Renal cortical epithelial cell (primary cell): Measurements from ENCODE around the gene SENP1. TPM values are rescaled to one million over a fixed set of nuclear protein-coding genes. Genes with fewer than 3 reads are reported as not detected.
A peak's percentile ranks its signal among the peaks of the same experiment; 100 is the strongest.

ENCODE experiments used
- DNase-seq: peaks from one replicate; pipeline ENCODE4 v3.0.0-alpha.2; 2011; ENCODE audit warnings: low read depth
- total RNA-seq: library from RNA; depleted of rRNA; stranded (reverse); fragments of >200 nt; gene quantifications from 2 replicates; pipeline ENCODE4 v1.2.3, GENCODE V29; 2014

Gene SENP1
- total RNA-seq, 1 donor from 2014 or later: 13.0 TPM

DNA sequence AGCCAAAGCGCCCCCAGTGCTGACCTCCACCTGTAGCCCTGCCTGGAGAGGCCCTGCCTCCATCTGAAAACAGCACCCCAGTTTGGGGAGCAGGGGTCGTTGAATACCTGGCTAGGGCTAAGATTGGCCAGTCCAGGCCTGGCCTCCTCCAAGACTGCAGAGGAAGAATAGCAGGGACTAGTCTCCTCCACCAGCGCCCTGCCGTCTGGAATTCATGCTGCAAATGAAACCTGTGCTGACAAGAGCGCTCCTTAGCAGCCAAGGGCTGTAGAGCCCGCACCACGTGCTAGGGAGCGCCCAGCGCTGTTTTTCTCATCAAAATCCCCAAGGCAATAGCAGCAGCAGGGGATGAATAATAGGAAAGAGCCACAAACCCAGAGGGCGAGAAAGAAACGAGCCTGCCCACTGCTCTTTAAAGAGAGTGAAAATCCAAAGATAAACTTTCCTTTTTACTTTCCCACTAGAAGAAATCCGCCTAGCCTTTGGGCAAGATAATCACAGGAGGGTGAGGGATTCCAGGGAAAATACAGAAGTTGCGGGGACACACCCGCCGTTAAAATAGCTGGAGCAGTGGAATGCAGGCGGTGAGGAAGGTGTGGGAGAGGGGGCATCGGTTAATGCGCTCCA, 104.9 kb downstream of the SENP1 start:
- peak; percentile 55 for DNase-seq

DNA sequence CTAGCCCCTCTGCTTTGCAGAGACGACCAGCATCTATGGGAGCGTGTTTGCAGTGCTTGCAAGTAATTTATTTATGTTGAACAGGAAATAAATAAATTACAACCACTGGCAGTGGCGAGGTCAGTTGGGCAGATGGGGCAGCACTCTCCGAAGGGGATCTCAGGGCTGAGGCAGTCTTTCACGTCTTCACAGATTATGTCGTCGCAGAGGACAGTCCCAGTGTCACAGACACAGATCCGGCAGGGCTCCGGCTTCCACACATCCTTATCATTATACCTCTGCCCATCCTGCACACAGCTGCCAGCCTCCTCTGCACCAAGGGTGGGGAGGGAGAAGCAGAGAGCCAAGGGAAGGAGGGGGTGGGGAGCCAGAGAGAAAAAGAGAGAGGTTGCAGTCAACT, 106.1 kb downstream of the SENP1 start:
- DNase-seq: no peak

DNA sequence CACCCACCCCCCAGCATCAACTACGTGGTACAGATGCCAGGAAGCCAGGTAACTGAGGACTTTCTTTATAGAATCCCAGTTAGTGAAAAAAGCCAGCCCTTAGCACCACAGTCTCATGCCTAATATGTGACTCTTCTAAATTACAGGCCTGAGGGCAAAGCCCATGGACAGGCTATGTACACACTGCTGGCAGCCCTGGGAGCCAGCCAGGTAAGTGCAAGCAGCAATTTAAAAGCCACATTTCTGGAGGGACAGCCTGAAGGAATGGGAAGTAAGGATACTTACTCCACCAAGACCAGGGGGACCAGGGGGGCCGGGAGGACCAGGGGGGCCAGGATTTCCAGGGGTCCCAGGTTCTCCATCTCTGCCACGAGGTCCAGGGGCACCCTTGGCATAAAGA, 108.6 kb downstream of the SENP1 start:
- no peak for DNase-seq

DNA sequence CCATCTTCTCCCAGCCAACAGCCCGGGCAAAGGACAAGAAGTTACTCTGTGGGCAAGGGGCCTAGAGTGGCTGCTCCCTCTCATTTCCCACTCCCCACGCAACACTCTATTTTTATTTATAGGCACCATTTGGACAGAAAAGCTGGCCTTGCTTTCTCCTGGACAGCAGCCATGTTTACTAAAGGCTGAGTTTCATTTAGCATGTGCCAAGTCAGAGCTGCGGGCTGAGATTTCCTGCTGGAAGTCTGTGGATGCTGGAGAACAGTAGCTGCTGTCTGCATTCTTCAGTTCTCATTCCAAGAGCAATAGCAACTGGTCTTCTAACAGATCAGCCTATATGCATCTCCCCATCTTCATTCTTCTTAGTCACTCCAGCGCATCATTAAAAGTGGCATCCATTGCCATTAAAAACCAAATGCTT, 109.9 kb downstream of the SENP1 start:
- DNase-seq: no peak

DNA sequence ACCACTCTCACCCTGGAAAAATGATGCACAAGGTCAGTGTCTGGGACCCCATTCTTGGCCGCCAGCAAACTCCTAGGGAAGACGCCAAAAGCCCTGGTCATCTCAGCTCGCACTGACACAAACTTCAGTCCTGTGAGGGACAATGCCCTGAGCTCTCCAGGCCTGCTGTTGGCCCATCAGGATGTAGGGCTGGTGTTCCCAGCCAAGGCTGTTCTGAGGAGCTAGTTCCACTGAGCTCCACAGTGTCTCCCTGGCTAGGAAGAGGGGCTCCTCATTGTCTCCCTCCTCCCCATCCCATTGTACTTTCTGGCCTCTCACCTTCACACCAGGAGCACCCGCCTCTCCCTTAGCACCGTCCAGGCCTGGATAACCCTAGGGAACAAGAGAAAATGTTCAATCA, 112.4 kb downstream of the SENP1 start:
- DNase-seq: no peak

Other genes with a start within 250 kb of the SENP1 start
- 2.9 and 6.1 TPM in 2 replicates for gene VDR, start 201.1 kb downstream of the SENP1 start, total RNA-seq
- 85.7 and 112 TPM in 2 replicates for gene TMEM106C, start 142.5 kb downstream of the SENP1 start, total RNA-seq
- not detected in 2 replicates for gene COL2A1, start 101.6 kb downstream of the SENP1 start, total RNA-seq
- 43.1 and 79.3 TPM in 2 replicates for gene PFKM, start 13.3 kb upstream of the SENP1 start, total RNA-seq
- gene ASB8, start 51.4 kb upstream of the SENP1 start, total RNA-seq: 14.2 and 23.5 TPM in 2 replicates
- gene CCDC184, start 77.6 kb upstream of the SENP1 start, total RNA-seq: 0.40 TPM in 1 of 2 replicates, not detected in the other
- gene OR10AD1, start 97.2 kb upstream of the SENP1 start, total RNA-seq: not detected in 2 replicates
- gene ZNF641, start 244.8 kb upstream of the SENP1 start, total RNA-seq: 11.1 and 14.3 TPM in 2 replicates